Lung (tissue), 12 donors: ENCODE measurements around the gene COL8A1. TPM values are rescaled to one million over a fixed set of nuclear protein-coding genes. Genes with fewer than 3 reads are reported as not detected.

Source experiments
- ATAC-seq: fragments of 200-7000 bp; cut with Tn5 transposase; one replicate; pipeline ENCODE4 v1.9.1; 2020; ENCODE audit warnings: moderate number of reproducible peaks; ENCODE audit not compliant: insufficient read depth, low FRiP score
- DNase-seq, 3 donors: peaks; one replicate each; pipeline ENCODE4 v3.0.0-alpha.2; 2013 to 2017
- H3K27ac ChIP-seq, 2 donors: one replicate each; pipeline ENCODE4 v1.5.1; 2013; ENCODE audit warnings: mild to moderate bottlenecking in 2 of 2, moderate library complexity in 2 of 2, control low read depth in 1 of 2, inconsistent platforms in 1 of 2, low read depth in 1 of 2, low read length in 1 of 2
- H3K27me3 ChIP-seq, 3 donors: one replicate each; pipeline ENCODE4 v1.5.1; 2013; ENCODE audit warnings: low read length in 2 of 3; ENCODE audit not compliant: control insufficient read depth in 3 of 3, insufficient read depth in 3 of 3
- H3K36me3 ChIP-seq, 4 donors: one replicate each; pipeline ENCODE4 v1.5.1; 2013; ENCODE audit warnings: low read length in 4 of 4, mild to moderate bottlenecking in 1 of 4, moderate library complexity in 1 of 4; ENCODE audit not compliant: control insufficient read depth in 4 of 4, insufficient read depth in 4 of 4
- H3K4me1 ChIP-seq, 5 donors: one replicate each; pipeline ENCODE4 v1.5.1; 2013; ENCODE audit warnings: low read length in 5 of 5, mild to moderate bottlenecking in 2 of 5, moderate library complexity in 1 of 5; ENCODE audit not compliant: control insufficient read depth in 5 of 5, insufficient read depth in 5 of 5
- H3K4me3 ChIP-seq: one replicate; pipeline ENCODE4 v1.5.1; 2013; ENCODE audit warnings: mild to moderate bottlenecking, control low read depth, moderate library complexity
- H3K9ac ChIP-seq, 2 donors: one replicate each; pipeline ENCODE4 v1.5.1; 2013; ENCODE audit warnings: low read length in 2 of 2, control low read depth in 1 of 2; ENCODE audit not compliant: insufficient read depth in 1 of 2
- H3K9me3 ChIP-seq, 4 donors: one replicate each; pipeline ENCODE4 v1.5.1; 2013; ENCODE audit warnings: low read length in 3 of 4, mild to moderate bottlenecking in 1 of 4, moderate library complexity in 1 of 4; ENCODE audit not compliant: control insufficient read depth in 4 of 4, insufficient read depth in 3 of 4
- WGBS, 2 donors: extraction: QIAGEN DNeasy Blood & Tissue Kit; methylation state at CpG; one replicate each; pipeline ENCODE4 v1.1.7; 2013; 5-methylcytosine and 5-hydroxymethylcytosine counted together
- polyA plus RNA-seq, 2 donors: library from polyadenylated mRNA; stranded (reverse); fragments of 200-250 nt; gene quantifications; one replicate each; pipeline ENCODE4 v1.2.1, GENCODE V29; 2013
- total RNA-seq, 2 donors: library from RNA; depleted of rRNA in 1 of 2; stranded (reverse); fragments of >200 nt in 1 of 2; gene quantifications; one replicate each; pipeline ENCODE4 v1.2.1, GENCODE V29; 2014 to 2021
- TF ChIP-seq, protein P1 (sequence below): IDR thresholded peaks from 2 replicates; pipeline ENCODE4 v1.5.1; 2012; ENCODE audit warnings: mild to moderate bottlenecking; ENCODE audit errors: control extremely low read depth, extremely low read depth
- donor health status: control.
- donor health status: control.
- donor health status: Bipolar disorder and iron deficiency.
- donor health status: healthy.
- donor health status: DM: yes; HTN: yes; CAD: no.

The COL8A1 gene
- total and polyA plus RNA-seq, 4 donors: 19.5 to 84.6 (median 57.1) TPM

DNA sequence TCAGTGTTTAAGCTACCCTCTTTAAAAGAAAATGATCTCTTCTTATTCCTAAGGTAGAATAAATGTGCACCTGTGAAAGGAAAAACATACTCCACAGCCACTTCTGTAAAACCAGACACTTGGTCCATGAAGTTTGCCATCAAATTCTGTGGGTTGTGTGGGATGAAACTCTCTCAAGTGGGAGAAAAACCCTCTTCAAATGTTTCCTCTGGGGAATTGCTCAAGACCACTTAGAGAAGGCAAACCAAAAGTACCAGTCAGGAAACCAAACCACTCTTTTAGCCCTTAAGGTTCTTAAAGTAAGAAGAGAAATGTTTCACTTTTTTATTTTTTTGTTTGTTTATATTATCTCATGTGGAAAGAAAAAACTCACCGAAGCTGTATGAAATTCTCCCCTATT lies 1.2 kb downstream of the COL8A1 start:
- peaks cover 0 to 2% (median 0%) of the 10 kb centered on the region in 4 donors for H3K9me3 ChIP-seq
- peaks cover 0 to 47% (median 44%) of the 10 kb centered on the region in 3 donors for H3K27me3 ChIP-seq
- H3K36me3 ChIP-seq: no peaks in the 10 kb centered on the region
- WGBS, 2 donors: 31 to 55% methylated on average over 1 of the region's 1 CpG
- TF ChIP-seq, protein P1, sequence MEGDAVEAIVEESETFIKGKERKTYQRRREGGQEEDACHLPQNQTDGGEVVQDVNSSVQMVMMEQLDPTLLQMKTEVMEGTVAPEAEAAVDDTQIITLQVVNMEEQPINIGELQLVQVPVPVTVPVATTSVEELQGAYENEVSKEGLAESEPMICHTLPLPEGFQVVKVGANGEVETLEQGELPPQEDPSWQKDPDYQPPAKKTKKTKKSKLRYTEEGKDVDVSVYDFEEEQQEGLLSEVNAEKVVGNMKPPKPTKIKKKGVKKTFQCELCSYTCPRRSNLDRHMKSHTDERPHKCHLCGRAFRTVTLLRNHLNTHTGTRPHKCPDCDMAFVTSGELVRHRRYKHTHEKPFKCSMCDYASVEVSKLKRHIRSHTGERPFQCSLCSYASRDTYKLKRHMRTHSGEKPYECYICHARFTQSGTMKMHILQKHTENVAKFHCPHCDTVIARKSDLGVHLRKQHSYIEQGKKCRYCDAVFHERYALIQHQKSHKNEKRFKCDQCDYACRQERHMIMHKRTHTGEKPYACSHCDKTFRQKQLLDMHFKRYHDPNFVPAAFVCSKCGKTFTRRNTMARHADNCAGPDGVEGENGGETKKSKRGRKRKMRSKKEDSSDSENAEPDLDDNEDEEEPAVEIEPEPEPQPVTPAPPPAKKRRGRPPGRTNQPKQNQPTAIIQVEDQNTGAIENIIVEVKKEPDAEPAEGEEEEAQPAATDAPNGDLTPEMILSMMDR: no peak
- no peak overlapping the region for H3K4me3 ChIP-seq
- no peak overlapping the region for H3K9ac ChIP-seq
- ATAC-seq (no peak), DNase-seq (no peak)
- H3K4me1 ChIP-seq: peaks cover 0 to 17% (median 6%) of the 10 kb centered on the region in 5 donors
- no peak overlapping the region for H3K27ac ChIP-seq

DNA sequence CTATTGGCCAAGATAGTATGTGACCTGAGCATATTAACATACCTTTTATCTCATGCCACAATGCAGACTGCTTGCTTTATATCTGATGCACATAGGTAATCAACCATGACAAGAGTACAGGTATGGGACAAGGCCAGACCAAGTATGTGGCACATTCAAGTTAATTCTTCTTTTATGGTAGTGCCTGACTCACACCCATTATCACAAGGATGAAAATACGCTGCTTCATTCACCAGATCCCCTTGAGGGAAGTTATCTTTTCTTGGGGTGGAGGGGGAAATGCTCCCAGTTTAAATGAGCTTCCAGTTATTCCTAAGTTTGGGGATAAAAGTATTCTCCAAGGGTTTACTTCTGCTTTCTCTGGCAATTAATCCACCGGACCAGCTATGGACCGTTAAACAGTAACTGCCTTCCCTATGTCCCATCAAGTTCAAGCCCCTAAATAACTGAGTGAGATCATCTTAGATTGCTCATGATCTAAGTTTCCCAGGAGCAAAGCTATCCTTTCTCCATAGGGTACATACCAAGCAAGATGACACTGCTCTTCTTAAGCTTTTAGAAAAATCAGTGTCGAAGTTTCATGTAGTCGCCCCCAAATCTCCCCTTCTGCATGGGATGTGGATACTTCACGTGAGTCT lies 1.9 kb downstream of the COL8A1 start:
- no peak for DNase-seq
- Histone ChIP-seq H3K36me3 (no peaks in the 10 kb centered on the region), H3K4me1 (peaks cover 0 to 17% (median 6%) of the 10 kb centered on the region in 5 donors), H3K27me3 (peaks cover 0 to 40% (median 36%) of the 10 kb centered on the region in 3 donors), H3K4me3 (no peak overlapping the region), H3K27ac (peak overlapping the region in 1 of 2 donors; percentile 29), H3K9me3 (peaks cover 0 to 2% (median 0%) of the 10 kb centered on the region in 4 donors), H3K9ac (no peak overlapping the region)
- ATAC-seq: no peak
- TF ChIP-seq, protein P1: no peak
- 91 to 93% methylated on average over 6 of the region's 6 CpGs for WGBS, 2 donors

GRCh38 chr3:99641480-99641879 lies 3.1 kb downstream of the COL8A1 start:
- H3K4me3 ChIP-seq: no peak overlapping the region
- TF ChIP-seq, protein P1: no peak
- no peak overlapping the region for H3K27ac ChIP-seq
- H3K4me1 ChIP-seq: peaks cover 0 to 17% (median 6%) of the 10 kb centered on the region in 5 donors
- no peak for DNase-seq
- H3K9me3 ChIP-seq: peaks cover 0 to 2% (median 0%) of the 10 kb centered on the region in 4 donors
- ATAC-seq: no peak
- no peak overlapping the region for H3K9ac ChIP-seq
- no peaks in the 10 kb centered on the region for H3K36me3 ChIP-seq
- peaks cover 0 to 28% (median 28%) of the 10 kb centered on the region in 3 donors for H3K27me3 ChIP-seq
- 68 to 70% methylated on average over 2 of the region's 2 CpGs for WGBS, 2 donors
